A673 (cell line): ENCODE data around the gene TELO2.

Source experiments
- CTCF ChIP-seq: fragments of 300-800, 200-600 bp; sonication (generic); conservative IDR thresholded peaks from 2 replicates; pipeline ENCODE4 v1.5.1; 2017; ENCODE audit warnings: low read depth, mild to moderate bottlenecking, antibody characterized with exemption, low read length, moderate library complexity, mixed read lengths
- EZH2 ChIP-seq: fragments of 200-600 bp; sonication (generic); IDR thresholded peaks from 2 replicates; pipeline ENCODE4 v1.6.1; 2017; ENCODE audit warnings: borderline replicate concordance, low read depth, mild to moderate bottlenecking, mixed read lengths, antibody characterized with exemption, low read length; ENCODE audit not compliant: poor library complexity, severe bottlenecking

DNA sequence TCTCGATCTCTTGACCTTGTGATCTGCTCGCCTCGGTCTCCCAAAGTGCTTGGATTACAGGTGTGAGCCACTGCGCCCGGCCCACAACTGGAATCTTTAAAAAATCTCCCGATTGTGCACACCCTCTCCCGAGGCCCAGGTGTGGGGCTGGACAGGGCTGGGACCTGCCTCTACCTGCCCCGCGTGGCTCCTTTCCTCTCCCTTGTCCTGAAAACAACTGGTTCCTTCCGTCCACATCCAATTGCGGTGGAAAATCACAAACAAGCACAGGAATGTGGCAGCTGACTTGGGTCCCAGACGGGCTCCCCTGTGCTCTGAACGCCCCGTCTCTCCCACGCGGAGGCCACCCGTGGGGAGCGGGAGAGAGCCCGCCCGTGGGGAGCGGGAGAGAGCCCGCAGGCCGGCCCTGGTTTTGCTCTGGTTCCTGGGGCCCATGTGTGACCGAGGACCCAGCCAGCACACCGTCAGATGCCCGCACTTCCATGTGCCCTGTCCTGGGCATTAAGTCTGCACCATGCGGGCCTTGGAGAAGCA lies 37.3 kb downstream of the TELO2 start:
- TF ChIP-seq CTCF (no peak), EZH2 (no peak)
